Colonic mucosa (tissue), 4 donors: ENCODE results near the gene LNX1. TPM values are rescaled to one million over a fixed set of nuclear protein-coding genes. Genes with fewer than 3 reads are reported as not detected.

Source experiments
- DNase-seq: peaks from one replicate; pipeline ENCODE4 v3.0.0-alpha.2; 2020
- H3K27ac ChIP-seq: fragments of 200-600 bp; one replicate; pipeline ENCODE4 v1.8.0; 2021
- H3K27me3 ChIP-seq: fragments of 200-600 bp; one replicate; pipeline ENCODE4 v1.8.0; 2021
- H3K36me3 ChIP-seq: fragments of 200-600 bp; one replicate; pipeline ENCODE4 v1.8.0; 2021
- H3K4me1 ChIP-seq: fragments of 200-600 bp; one replicate; pipeline ENCODE4 v1.8.0; 2021; ENCODE audit warnings: mild to moderate bottlenecking
- H3K4me3 ChIP-seq: fragments of 200-600 bp; one replicate; pipeline ENCODE4 v1.8.0; 2021
- H3K9ac ChIP-seq, 2 donors: one replicate each; pipeline ENCODE4 v1.7.0; 2013; ENCODE audit warnings: control low read depth in 2 of 2, low read depth in 2 of 2, low read length in 2 of 2
- H3K9me3 ChIP-seq: fragments of 200-600 bp; one replicate; pipeline ENCODE4 v1.8.0; 2021
- CTCF ChIP-seq: fragments of 200-600 bp; IDR thresholded peaks from one replicate; pipeline ENCODE4 v1.8.0; 2022; ENCODE audit warnings: antibody characterized with exemption, mild to moderate bottlenecking
- intact Hi-C: fragments of 100-400 bp; cut with DNase I; formaldehyde crosslinking; loops from one replicate; pipeline ENCODE4 v1.14.1; 2022
- total RNA-seq, 2 donors: library from RNA; stranded (reverse); fragmentation: NEBNext Ultra II Directional in 1 of 2; extraction: Animal tissue kit (Norgen Biotek cat#: 25700) in 1 of 2; gene quantifications; one replicate each; pipeline ENCODE4 v1.2.1, GENCODE V29; 2021
- donor health status: healthy.
- donor health status: DM: no; HTN: no; CAD: no.
- donor health status: DM: no; HTN: no; CAD: no.

The LNX1 gene
- total RNA-seq, 2 donors from 2014 or later, result 9.7 to 25.0 TPM

- Histone ChIP-seq H3K4me1 (no peaks in the 10 kb centered on the region), H3K4me3 (no peak overlapping the region), H3K9me3 (no peaks in the 10 kb centered on the region), H3K36me3 (no peaks in the 10 kb centered on the region), H3K27me3 (no peaks in the 10 kb centered on the region), H3K9ac (no peak overlapping the region), H3K27ac (no peak overlapping the region)
- intact Hi-C loops, result loop anchor here (10.0 kb wide), 1 partner anchor 59 kb away; no protein-coding TSS in a partner anchor
- no peak for TF ChIP-seq CTCF
- no peak for DNase-seq
These were observed 42.3 kb upstream of the LNX1 start for GRCh38 chr4:53633608-53634007.

- intact Hi-C loops, result no loop called here
- Histone ChIP-seq H3K9ac (no peak overlapping the region), H3K36me3 (no peaks in the 10 kb centered on the region), H3K27me3 (no peaks in the 10 kb centered on the region), H3K27ac (no peak overlapping the region), H3K9me3 (no peaks in the 10 kb centered on the region), H3K4me3 (no peak overlapping the region), H3K4me1 (no peaks in the 10 kb centered on the region)
- no peak for DNase-seq
- no peak for TF ChIP-seq CTCF
These were observed 38.0 kb upstream of the LNX1 start for GRCh38 chr4:53629296-53629695.

- Histone ChIP-seq H3K4me1 (no peaks in the 10 kb centered on the region), H3K9ac (no peak overlapping the region), H3K27ac (no peak overlapping the region), H3K36me3 (no peaks in the 10 kb centered on the region), H3K9me3 (no peaks in the 10 kb centered on the region), H3K27me3 (no peaks in the 10 kb centered on the region), H3K4me3 (no peak overlapping the region)
- no peak for DNase-seq
- intact Hi-C loops, result no loop called here
- no peak for TF ChIP-seq CTCF
These were observed 35.2 kb upstream of the LNX1 start for GRCh38 chr4:53626491-53626890.

- no peaks in the 10 kb centered on the region for H3K4me1 ChIP-seq
- no peaks in the 10 kb centered on the region for H3K36me3 ChIP-seq
- no peaks in the 10 kb centered on the region for H3K9me3 ChIP-seq
- intact Hi-C loops, result no loop called here
- no peak overlapping the region for H3K27ac ChIP-seq
- TF ChIP-seq CTCF, result no peak
- no peak overlapping the region for H3K4me3 ChIP-seq
- no peaks in the 10 kb centered on the region for H3K27me3 ChIP-seq
- H3K9ac ChIP-seq, result no peak overlapping the region
- no peak for DNase-seq
These were observed 34.6 kb upstream of the LNX1 start for GRCh38 chr4:53625888-53626287.

GRCh38 chr4:53622739-53623151 is 31.5 kb upstream of the LNX1 start:
- intact Hi-C loops, result no loop called here
- DNase-seq, result no peak
- Histone ChIP-seq H3K9me3 (no peaks in the 10 kb centered on the region), H3K9ac (no peak overlapping the region), H3K27ac (no peak overlapping the region), H3K4me1 (no peaks in the 10 kb centered on the region), H3K36me3 (no peaks in the 10 kb centered on the region), H3K27me3 (no peaks in the 10 kb centered on the region), H3K4me3 (no peak overlapping the region)
- no peak for TF ChIP-seq CTCF

- no peaks in the 10 kb centered on the region for H3K27me3 ChIP-seq
- H3K9ac ChIP-seq, result no peak overlapping the region
- no peaks in the 10 kb centered on the region for H3K9me3 ChIP-seq
- H3K4me3 ChIP-seq, result no peak overlapping the region
- H3K4me1 ChIP-seq, result no peaks in the 10 kb centered on the region
- H3K36me3 ChIP-seq, result no peaks in the 10 kb centered on the region
- intact Hi-C loops, result no loop called here
- DNase-seq, result no peak
- no peak overlapping the region for H3K27ac ChIP-seq
- TF ChIP-seq CTCF, result no peak
These were observed 29.7 kb upstream of the LNX1 start for GRCh38 chr4:53620956-53621355.
